NT2/D1 (cell line): ENCODE results near the gene NFYC.

Experiments
- SUZ12 ChIP-seq: IDR thresholded peaks from 2 replicates; pipeline ENCODE4 v1.6.1; 2011; ENCODE audit not compliant: insufficient read length, insufficient read depth; ENCODE audit errors: extremely low read depth
- YY1 ChIP-seq: IDR thresholded peaks from 2 replicates; pipeline ENCODE4 v1.6.1; 2011; ENCODE audit not compliant: insufficient read length, insufficient read depth
- ZNF274 ChIP-seq: IDR thresholded peaks from 2 replicates; pipeline ENCODE4 v1.6.1; 2011; ENCODE audit warnings: mild to moderate bottlenecking, low read depth, low read length

DNA sequence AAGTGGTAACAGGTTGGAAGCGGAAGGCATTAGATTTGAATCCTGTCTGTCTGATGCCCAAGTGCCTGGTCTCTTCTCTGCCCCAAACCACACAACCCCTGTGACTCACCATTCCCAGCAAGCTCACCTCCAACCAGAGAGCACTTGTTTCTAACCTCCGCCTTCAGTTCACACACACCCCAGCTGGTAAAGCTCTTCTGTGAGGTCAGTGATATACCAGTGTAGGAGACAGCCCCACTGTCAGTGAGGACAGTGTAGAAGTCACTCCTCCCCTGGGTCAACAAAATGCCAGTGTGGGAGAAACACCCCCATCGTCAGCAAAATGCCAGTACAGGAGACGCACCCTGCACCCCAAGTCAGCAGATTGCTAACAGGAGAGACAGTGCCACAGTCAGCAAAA is 28.6 kb upstream of the NFYC start:
- TF ChIP-seq YY1: no peak
- no peak for TF ChIP-seq ZNF274
- no peak for TF ChIP-seq SUZ12
